ENCODE data around the gene TSPY4.
"Not testable (repeated sequence)": the region's sequence is repeated elsewhere in the genome, so short reads cannot be mapped to it uniquely, and the experiment has no call there.

Gene TSPY4

DNA sequence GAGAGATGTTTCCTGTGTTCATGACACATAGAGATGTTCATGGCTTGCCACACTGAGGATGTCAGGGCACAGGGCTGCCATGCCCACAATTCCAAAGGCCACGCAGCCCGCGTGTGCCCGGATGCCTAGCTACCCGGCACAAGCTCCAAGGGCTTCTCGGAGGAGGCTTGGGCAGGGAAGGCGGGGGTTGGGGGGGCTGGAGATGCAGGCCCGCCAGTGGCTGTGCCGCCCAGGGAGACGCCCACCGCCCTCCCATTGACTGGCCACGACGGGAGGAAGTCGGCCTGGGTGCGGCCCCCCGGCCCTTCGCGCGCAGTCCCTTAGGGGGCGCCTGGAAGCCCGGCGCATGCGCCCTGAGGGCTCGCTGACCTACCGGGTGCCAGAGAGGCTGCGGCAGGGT lies at the start of gene TSPY4:
TSS of gene TSPY4 (plus strand) at position 301 of the 400 bp plus-strand sequence. CDS start at position 347, 46 bp downstream.
- not testable (repeated sequence) for ATAC-seq (ENCODE audit: insufficient read depth, low read depth); H3K9me3 ChIP-seq (ENCODE audit: insufficient read depth, low read length, severe bottlenecking); DNase-seq; H3K4me2 ChIP-seq (ENCODE audit: insufficient read depth, low read length); H3K4me1 ChIP-seq (ENCODE audit: insufficient read depth, low read length); H3K27me3 ChIP-seq (ENCODE audit: insufficient read depth, low read length, poor library complexity); H3K4me3 ChIP-seq (ENCODE audit: low read depth in 1 of 2, low read length in 2 of 2); H3K9ac ChIP-seq (ENCODE audit: low read depth, low read length); H3K79me2 ChIP-seq (ENCODE audit: insufficient read depth, low read length); H2AFZ ChIP-seq (ENCODE audit: low read depth, low read length); H3K27ac ChIP-seq (ENCODE audit: low read length); H4K20me1 ChIP-seq (ENCODE audit: insufficient read depth, low read length); H3K36me3 ChIP-seq (ENCODE audit: insufficient read depth, low read length)

GRCh38 chrY:9320996-9321395 lies 16.3 kb upstream of the TSPY4 start:
- no peak overlapping the region for H3K4me2 ChIP-seq (ENCODE audit: insufficient read depth, low read length)
- no peak overlapping the region for H3K9ac ChIP-seq (ENCODE audit: low read depth, low read length)
- DNase-seq (no peak), ATAC-seq (ENCODE audit: insufficient read depth, low read depth) (no peak)
- no peak overlapping the region for H3K4me3 ChIP-seq (ENCODE audit: low read depth in 1 of 2, low read length in 2 of 2)
- no peaks in the 10 kb centered on the region for H4K20me1 ChIP-seq (ENCODE audit: insufficient read depth, low read length)
- TF ChIP-seq EZH2 (IDR thresholded peaks at IDR 0.05; ENCODE audit: borderline replicate concordance, low read depth, low read length, severe bottlenecking) = no peak
- TF ChIP-seq, protein P1, sequence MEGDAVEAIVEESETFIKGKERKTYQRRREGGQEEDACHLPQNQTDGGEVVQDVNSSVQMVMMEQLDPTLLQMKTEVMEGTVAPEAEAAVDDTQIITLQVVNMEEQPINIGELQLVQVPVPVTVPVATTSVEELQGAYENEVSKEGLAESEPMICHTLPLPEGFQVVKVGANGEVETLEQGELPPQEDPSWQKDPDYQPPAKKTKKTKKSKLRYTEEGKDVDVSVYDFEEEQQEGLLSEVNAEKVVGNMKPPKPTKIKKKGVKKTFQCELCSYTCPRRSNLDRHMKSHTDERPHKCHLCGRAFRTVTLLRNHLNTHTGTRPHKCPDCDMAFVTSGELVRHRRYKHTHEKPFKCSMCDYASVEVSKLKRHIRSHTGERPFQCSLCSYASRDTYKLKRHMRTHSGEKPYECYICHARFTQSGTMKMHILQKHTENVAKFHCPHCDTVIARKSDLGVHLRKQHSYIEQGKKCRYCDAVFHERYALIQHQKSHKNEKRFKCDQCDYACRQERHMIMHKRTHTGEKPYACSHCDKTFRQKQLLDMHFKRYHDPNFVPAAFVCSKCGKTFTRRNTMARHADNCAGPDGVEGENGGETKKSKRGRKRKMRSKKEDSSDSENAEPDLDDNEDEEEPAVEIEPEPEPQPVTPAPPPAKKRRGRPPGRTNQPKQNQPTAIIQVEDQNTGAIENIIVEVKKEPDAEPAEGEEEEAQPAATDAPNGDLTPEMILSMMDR (IDR thresholded peaks at IDR 0.05; ENCODE audit: borderline replicate concordance, extremely low read depth, low read length, poor library complexity, severe bottlenecking) = no peak
- H3K27me3 ChIP-seq (ENCODE audit: insufficient read depth, low read length, poor library complexity) = no peaks in the 10 kb centered on the region
- H3K9me3 ChIP-seq (ENCODE audit: insufficient read depth, low read length, severe bottlenecking) = no peaks in the 10 kb centered on the region
- no peaks in the 10 kb centered on the region for H3K4me1 ChIP-seq (ENCODE audit: insufficient read depth, low read length)
- H3K27ac ChIP-seq (ENCODE audit: low read length) = no peak overlapping the region
- no peaks in the 10 kb centered on the region for H3K36me3 ChIP-seq (ENCODE audit: insufficient read depth, low read length)
- H3K79me2 ChIP-seq (ENCODE audit: insufficient read depth, low read length) = no peaks in the 10 kb centered on the region
- no peak overlapping the region for H2AFZ ChIP-seq (ENCODE audit: low read depth, low read length)

DNA sequence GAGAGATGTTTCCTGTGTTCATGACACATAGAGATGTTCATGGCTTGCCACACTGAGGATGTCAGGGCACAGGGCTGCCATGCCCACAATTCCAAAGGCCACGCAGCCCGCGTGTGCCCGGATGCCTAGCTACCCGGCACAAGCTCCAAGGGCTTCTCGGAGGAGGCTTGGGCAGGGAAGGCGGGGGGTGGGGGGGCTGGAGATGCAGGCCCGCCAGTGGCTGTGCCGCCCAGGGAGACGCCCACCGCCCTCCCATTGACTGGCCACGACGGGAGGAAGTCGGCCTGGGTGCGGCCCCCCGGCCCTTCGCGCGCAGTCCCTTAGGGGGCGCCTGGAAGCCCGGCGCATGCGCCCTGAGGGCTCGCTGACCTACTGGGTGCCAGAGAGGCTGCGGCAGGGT lies 20.2 kb downstream of the TSPY4 start, which contains the start of gene TSPY8:
TSS of gene TSPY8 (plus strand) at position 301 of the 400 bp plus-strand sequence. CDS start at position 347, 46 bp downstream.
- not testable (repeated sequence) for H3K4me3 ChIP-seq (ENCODE audit: low read depth in 1 of 2, low read length in 2 of 2); H3K9me3 ChIP-seq (ENCODE audit: insufficient read depth, low read length, severe bottlenecking); H3K79me2 ChIP-seq (ENCODE audit: insufficient read depth, low read length); H3K27me3 ChIP-seq (ENCODE audit: insufficient read depth, low read length, poor library complexity); H4K20me1 ChIP-seq (ENCODE audit: insufficient read depth, low read length); H3K4me1 ChIP-seq (ENCODE audit: insufficient read depth, low read length); H3K4me2 ChIP-seq (ENCODE audit: insufficient read depth, low read length); H2AFZ ChIP-seq (ENCODE audit: low read depth, low read length); H3K36me3 ChIP-seq (ENCODE audit: insufficient read depth, low read length); H3K9ac ChIP-seq (ENCODE audit: low read depth, low read length); DNase-seq; H3K27ac ChIP-seq (ENCODE audit: low read length); ATAC-seq (ENCODE audit: insufficient read depth, low read depth)

All from DND-41 (cell line).